Activated CD4-positive, alpha-beta memory T cell treated with anti-CD3 and anti-CD28 coated beads, Interleukin-2, amount 10 ng/mL, durations not matched to agents 7 days and 5 days (primary cell): ENCODE data around the gene CCNK. TPM values are rescaled to one million over a fixed set of nuclear protein-coding genes. Genes with fewer than 3 reads are reported as not detected.

Experiments
- CTCF ChIA-PET: fragments of 350-600 bp; sonication (Branson Sonifier 250); formaldehyde crosslinking; loops from one replicate; lab custom pipeline; 2021; ENCODE audit warnings: antibody characterized with exemption, inconsistent platforms; lab: Charles Lee
- POLR2A ChIA-PET: fragments of 350-600 bp; sonication (Branson Sonifier 250); formaldehyde crosslinking; loops from one replicate; lab custom pipeline; 2021; ENCODE audit warnings: antibody characterized with exemption; lab: Charles Lee
- DNase-seq: peaks from one replicate; pipeline ENCODE4 v3.0.0-alpha.2; 2020
- H3K27ac Mint-ChIP-seq: one replicate; pipeline ENCODE4 v1.8.0; 2021; ENCODE audit warnings: mild to moderate bottlenecking, mixed read lengths
- H3K27me3 Mint-ChIP-seq: one replicate; pipeline ENCODE4 v1.8.0; 2021; ENCODE audit warnings: mixed read lengths
- H3K36me3 Mint-ChIP-seq: one replicate; pipeline ENCODE4 v1.8.0; 2021; ENCODE audit warnings: low read depth, mixed read lengths
- H3K4me1 Mint-ChIP-seq: one replicate; pipeline ENCODE4 v1.8.0; 2021; ENCODE audit warnings: mixed read lengths
- H3K4me3 Mint-ChIP-seq: one replicate; pipeline ENCODE4 v1.8.0; 2021; ENCODE audit warnings: mild to moderate bottlenecking, mixed read lengths
- H3K9me3 Mint-ChIP-seq: one replicate; pipeline ENCODE4 v1.8.0; 2021; ENCODE audit warnings: mixed read lengths
- total RNA-seq, 2 experiments: library from RNA; stranded (reverse); gene quantifications; one replicate each; pipeline ENCODE4 v1.2.3, GENCODE V29; 2021

Gene CCNK
- total RNA-seq, 2 experiments from 2014 or later: 79.2 to 83.7 TPM

DNA sequence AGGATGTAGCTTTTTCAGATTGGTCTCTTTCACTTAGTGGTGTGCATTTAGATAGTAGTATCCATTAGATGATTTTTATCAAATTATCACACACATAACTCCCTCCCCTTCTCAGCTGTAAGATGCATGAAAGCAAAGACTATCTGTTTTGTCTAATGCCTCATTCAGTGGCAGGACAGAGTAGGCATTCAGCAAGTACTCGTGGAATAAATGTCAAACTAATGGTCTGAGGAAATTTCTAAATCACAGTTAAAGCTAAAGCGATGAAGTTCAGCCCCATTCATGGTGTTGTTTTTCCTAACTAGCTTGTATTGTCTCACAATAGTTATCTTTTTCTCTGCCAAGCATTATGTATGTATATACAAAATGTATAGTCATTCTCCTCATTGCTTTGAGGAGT, 16.1 kb downstream of the CCNK start:
- CTCF ChIA-PET: no interaction called here
- peaks cover 62% of the 10 kb centered on the region for H3K36me3 Mint-ChIP-seq
- peaks cover 5% of the 10 kb centered on the region for H3K4me1 Mint-ChIP-seq
- POLR2A ChIA-PET: no interaction called here
- no peaks in the 10 kb centered on the region for H3K9me3 Mint-ChIP-seq
- no peak for DNase-seq
- H3K4me3 Mint-ChIP-seq: no peak overlapping the region
- H3K27me3 Mint-ChIP-seq: no peaks in the 10 kb centered on the region
- H3K27ac Mint-ChIP-seq: no peak overlapping the region

GRCh38 chr14:99497894-99498293, 16.7 kb downstream of the CCNK start:
- peaks cover 5% of the 10 kb centered on the region for H3K4me1 Mint-ChIP-seq
- no peaks in the 10 kb centered on the region for H3K9me3 Mint-ChIP-seq
- POLR2A ChIA-PET: no interaction called here
- no peaks in the 10 kb centered on the region for H3K27me3 Mint-ChIP-seq
- peaks cover 62% of the 10 kb centered on the region for H3K36me3 Mint-ChIP-seq
- CTCF ChIA-PET: no interaction called here
- H3K4me3 Mint-ChIP-seq: no peak overlapping the region
- no peak for DNase-seq
- no peak overlapping the region for H3K27ac Mint-ChIP-seq

DNA sequence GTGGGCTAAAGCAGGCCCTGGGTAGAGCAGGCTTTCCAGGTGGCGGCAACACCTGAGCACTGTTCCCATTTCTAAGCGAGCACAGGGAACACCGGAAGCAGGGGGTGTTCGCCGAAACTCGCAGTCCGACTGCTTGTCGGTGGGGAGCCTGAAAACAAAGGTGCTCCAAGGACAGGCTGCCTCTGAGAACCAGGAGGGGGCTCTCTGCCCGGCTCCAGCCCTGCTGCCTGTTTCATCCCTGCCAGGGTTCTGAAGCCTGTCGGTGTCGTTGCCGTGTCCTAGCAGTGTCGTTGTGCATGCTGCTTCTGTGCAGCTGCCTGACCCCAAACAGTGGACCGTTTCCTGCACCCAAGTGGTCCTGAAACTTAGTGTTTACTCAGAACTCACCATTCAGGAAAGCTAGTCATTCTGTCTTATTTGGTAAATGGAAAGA, 21.8 kb downstream of the CCNK start:
- Mint-ChIP-seq H3K4me3 (no peak overlapping the region), H3K27me3 (no peaks in the 10 kb centered on the region), H3K27ac (no peak overlapping the region), H3K4me1 (peaks cover 3% of the 10 kb centered on the region), H3K36me3 (peaks cover 69% of the 10 kb centered on the region), H3K9me3 (no peaks in the 10 kb centered on the region)
- CTCF ChIA-PET: no interaction called here
- POLR2A ChIA-PET: no interaction called here
- no peak for DNase-seq

DNA sequence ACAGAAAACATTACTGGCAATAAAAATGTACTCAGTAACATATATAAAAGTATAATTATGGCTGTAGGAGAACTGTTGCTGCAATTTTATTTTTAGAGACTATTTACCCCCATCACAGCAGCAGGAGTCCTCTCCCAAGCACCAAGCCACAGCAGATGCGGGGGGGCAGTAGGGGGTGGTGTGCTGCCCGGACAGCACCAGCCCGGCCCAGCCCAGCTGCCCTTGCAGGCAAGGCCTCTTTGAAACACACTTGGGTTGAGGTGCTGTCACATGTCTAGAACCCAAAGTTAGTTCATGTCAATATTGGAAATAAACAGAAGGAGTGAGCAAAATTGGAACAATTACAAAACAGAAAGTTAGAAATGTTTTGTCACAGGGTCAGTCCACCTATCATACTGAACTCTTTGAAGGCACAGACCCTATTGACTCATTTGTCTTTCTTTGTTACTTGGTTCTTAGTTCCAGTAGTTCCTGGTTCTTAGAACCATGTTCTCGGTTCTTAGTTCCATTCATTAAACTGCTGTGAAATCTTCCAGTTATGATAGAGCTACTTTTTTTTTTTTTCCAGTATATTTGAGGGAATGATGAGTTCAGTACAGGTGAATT, 22.7 kb downstream of the CCNK start:
- no peak for DNase-seq
- Mint-ChIP-seq H3K4me3 (no peak overlapping the region), H3K4me1 (peaks cover 3% of the 10 kb centered on the region), H3K27me3 (no peaks in the 10 kb centered on the region), H3K36me3 (peaks cover 76% of the 10 kb centered on the region), H3K27ac (no peak overlapping the region), H3K9me3 (no peaks in the 10 kb centered on the region)
- ChIA-PET POLR2A (no interaction called here), CTCF (interaction anchor here (1.4 kb wide), 1 partner anchor 9 kb away, joined by 3 read pairs; no protein-coding TSS in a partner anchor)

GRCh38 chr14:99505089-99505488, 23.9 kb downstream of the CCNK start:
- Mint-ChIP-seq H3K27ac (no peak overlapping the region), H3K36me3 (peaks cover 81% of the 10 kb centered on the region), H3K4me1 (peaks cover 3% of the 10 kb centered on the region), H3K9me3 (no peaks in the 10 kb centered on the region), H3K4me3 (no peak overlapping the region), H3K27me3 (no peaks in the 10 kb centered on the region)
- POLR2A ChIA-PET: interaction anchor here (1.6 kb wide), 1 partner anchor 24 kb away, joined by 4 read pairs; the partner anchor contains the start of genes CCNK and SETD3
- CTCF ChIA-PET: interaction anchor here (1.3 to 1.4 kb wide), 2 partner anchors 10 to 24 kb away, joined by 3 read pairs; partner anchors contain the start of genes CCNK and SETD3
- DNase-seq: no peak

DNA sequence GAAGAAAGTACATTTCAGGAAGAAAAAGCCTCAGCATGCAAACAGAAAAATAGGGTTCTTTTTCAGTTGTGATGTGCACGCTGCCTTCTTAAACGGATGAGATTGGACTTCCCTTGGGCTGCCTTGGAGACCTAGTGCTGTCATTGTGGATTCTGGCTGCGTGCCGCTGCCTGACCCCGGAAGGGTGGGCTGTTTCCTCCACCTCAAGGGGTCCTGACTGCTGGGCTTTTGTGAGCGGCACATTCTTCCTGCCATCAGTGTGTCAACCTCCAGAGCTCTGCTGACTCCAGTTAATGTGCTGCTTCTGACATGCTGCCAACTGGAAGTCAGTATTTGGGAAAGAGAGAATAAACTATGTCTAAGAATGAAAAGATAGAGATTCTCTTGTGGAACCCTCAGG, 25.1 kb downstream of the CCNK start:
- Mint-ChIP-seq H3K4me3 (no peak overlapping the region), H3K36me3 (peaks cover 72% of the 10 kb centered on the region), H3K27ac (no peak overlapping the region), H3K4me1 (peaks cover 3% of the 10 kb centered on the region), H3K9me3 (no peaks in the 10 kb centered on the region), H3K27me3 (no peaks in the 10 kb centered on the region)
- no peak for DNase-seq
- ChIA-PET POLR2A (no interaction called here), CTCF (no interaction called here)

- no peaks in the 10 kb centered on the region for H3K27me3 Mint-ChIP-seq
- peaks cover 3% of the 10 kb centered on the region for H3K4me1 Mint-ChIP-seq
- no peaks in the 10 kb centered on the region for H3K9me3 Mint-ChIP-seq
- peaks cover 58% of the 10 kb centered on the region for H3K36me3 Mint-ChIP-seq
- H3K4me3 Mint-ChIP-seq: no peak overlapping the region
- CTCF ChIA-PET: no interaction called here
- POLR2A ChIA-PET: no interaction called here
- DNase-seq: no peak
- H3K27ac Mint-ChIP-seq: no peak overlapping the region
These were observed 26.8 kb downstream of the CCNK start for GRCh38 chr14:99507860-99508640.

GRCh38 chr14:99508896-99509629, 27.9 kb downstream of the CCNK start:
- Mint-ChIP-seq H3K36me3 (peaks cover 48% of the 10 kb centered on the region), H3K27me3 (no peaks in the 10 kb centered on the region), H3K9me3 (no peaks in the 10 kb centered on the region), H3K4me3 (no peak overlapping the region), H3K27ac (no peak overlapping the region), H3K4me1 (no peaks in the 10 kb centered on the region)
- ChIA-PET CTCF (no interaction called here), POLR2A (no interaction called here)
- DNase-seq: no peak

DNA sequence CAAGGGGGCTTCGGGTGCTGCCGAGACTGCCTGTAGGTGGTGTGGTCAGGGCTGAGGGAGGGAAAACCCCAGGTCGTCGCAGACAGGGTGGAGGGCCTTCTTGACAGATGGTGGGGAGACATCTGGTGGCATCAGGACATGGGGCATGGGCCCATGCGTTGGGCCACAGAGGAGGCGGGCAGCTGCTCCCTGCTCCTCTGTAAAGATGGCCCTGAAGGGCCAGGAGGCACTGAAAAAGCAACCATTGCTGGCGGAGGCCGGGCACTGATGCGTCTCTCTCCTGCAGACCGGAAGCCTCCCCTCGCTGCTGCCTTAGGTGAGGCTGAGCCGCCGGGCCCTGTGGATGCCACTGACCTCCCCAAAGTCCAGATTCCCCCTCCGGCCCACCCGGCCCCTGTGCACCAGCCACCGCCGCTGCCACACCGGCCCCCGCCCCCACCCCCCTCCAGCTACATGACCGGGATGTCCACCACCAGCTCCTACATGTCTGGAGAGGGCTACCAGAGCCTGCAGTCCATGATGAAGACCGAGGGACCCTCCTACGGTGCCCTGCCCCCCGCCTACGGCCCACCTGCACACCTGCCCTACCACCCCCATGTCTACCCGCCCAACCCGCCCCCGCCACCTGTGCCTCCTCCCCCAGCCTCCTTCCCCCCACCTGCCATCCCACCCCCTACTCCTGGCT, 28.8 kb downstream of the CCNK start:
- no peak for DNase-seq
- Mint-ChIP-seq H3K9me3 (no peaks in the 10 kb centered on the region), H3K36me3 (peaks cover 40% of the 10 kb centered on the region), H3K27me3 (no peaks in the 10 kb centered on the region), H3K4me3 (no peak overlapping the region), H3K4me1 (no peaks in the 10 kb centered on the region), H3K27ac (no peak overlapping the region)
- CTCF ChIA-PET: no interaction called here
- POLR2A ChIA-PET: no interaction called here

- H3K27ac Mint-ChIP-seq: no peak overlapping the region
- DNase-seq: no peak
- H3K9me3 Mint-ChIP-seq: no peaks in the 10 kb centered on the region
- H3K27me3 Mint-ChIP-seq: no peaks in the 10 kb centered on the region
- H3K36me3 Mint-ChIP-seq: peaks cover 37% of the 10 kb centered on the region
- H3K4me3 Mint-ChIP-seq: no peak overlapping the region
- H3K4me1 Mint-ChIP-seq: no peaks in the 10 kb centered on the region
- POLR2A ChIA-PET: no interaction called here
- CTCF ChIA-PET: no interaction called here
These were observed 29.4 kb downstream of the CCNK start for GRCh38 chr14:99510556-99511139.

DNA sequence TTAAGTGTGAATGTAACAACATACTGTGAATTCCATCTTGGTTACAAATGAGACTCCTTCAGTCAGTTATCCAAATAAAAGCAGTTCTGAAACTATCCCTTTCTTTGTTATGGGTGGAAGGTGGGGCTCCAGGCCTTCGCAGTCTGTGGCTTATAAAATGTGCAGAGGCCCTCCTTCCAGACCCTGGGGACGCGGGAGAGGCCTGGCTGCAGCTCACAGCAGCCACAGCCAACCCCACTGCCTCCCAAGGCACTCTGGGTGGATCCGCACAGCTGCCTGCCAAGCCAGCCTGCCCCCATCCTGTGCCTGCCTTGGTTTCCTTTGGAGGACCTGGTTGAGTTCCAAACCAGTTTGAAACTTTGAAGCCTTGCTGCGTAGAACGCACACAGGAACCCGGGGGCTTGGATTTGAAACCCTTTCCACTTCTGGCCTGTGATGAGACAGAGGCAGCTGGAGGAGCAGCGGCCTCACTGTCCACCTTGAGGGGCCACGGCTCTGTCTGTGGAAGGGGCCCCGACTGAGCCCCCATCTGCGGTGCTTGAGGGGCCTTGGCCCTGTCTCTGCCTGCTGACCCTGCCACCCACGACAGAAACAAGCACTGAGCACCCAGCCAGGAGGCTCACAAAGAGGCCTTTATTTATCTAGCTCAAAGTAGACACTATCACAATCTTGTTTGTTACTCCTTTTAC, 30.4 kb downstream of the CCNK start:
- H3K9me3 Mint-ChIP-seq: no peaks in the 10 kb centered on the region
- DNase-seq: no peak
- H3K4me3 Mint-ChIP-seq: no peak overlapping the region
- CTCF ChIA-PET: interaction anchor here (2.7 kb wide), 1 partner anchor 14 kb away, joined by 7 read pairs; no protein-coding TSS in a partner anchor
- no peaks in the 10 kb centered on the region for H3K27me3 Mint-ChIP-seq
- H3K36me3 Mint-ChIP-seq: peaks cover 28% of the 10 kb centered on the region
- POLR2A ChIA-PET: no interaction called here
- no peaks in the 10 kb centered on the region for H3K4me1 Mint-ChIP-seq
- H3K27ac Mint-ChIP-seq: no peak overlapping the region

GRCh38 chr14:99512110-99512449, 30.9 kb downstream of the CCNK start:
- H3K9me3 Mint-ChIP-seq: no peaks in the 10 kb centered on the region
- POLR2A ChIA-PET: no interaction called here
- CTCF ChIA-PET: interaction anchor here (2.7 kb wide), 1 partner anchor 13 kb away, joined by 7 read pairs; no protein-coding TSS in a partner anchor
- H3K27me3 Mint-ChIP-seq: no peaks in the 10 kb centered on the region
- H3K4me1 Mint-ChIP-seq: no peaks in the 10 kb centered on the region
- H3K4me3 Mint-ChIP-seq: no peak overlapping the region
- DNase-seq: no peak
- H3K27ac Mint-ChIP-seq: no peak overlapping the region
- H3K36me3 Mint-ChIP-seq: peaks cover 23% of the 10 kb centered on the region
